ENCODE measurements around the gene LMF1.

The LMF1 gene

DNA sequence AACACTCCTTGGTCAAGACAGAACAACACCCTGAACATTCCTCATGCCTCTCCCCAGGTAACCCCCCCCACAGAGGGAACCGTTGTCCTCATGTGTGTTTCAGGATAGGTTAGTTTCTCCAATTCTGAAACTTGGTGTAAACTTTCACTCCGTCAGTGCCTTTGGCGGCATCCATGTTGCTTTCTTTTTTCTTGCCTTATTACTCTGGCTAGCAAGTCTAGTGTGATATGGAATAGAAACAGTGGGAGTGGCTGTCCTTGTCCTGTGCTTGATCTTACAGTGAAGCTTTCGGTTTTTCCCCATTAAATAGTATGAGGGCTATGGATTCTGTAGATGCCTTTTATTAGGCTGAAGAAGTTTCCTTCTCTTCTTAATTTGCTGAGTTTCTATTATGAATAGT lies 134.6 kb downstream of the LMF1 start:
- FAIRE-seq (no peak), DNase-seq (ENCODE audit: insufficient read length, low spot score) (no peak)
- TF ChIP-seq SPI1 (IDR thresholded peaks at IDR 0.05; ENCODE audit: low read depth, low read length) (no peak), POLR2AphosphoS5 (IDR thresholded peaks at IDR 0.05; ENCODE audit: low read depth, low read length) (no peak), TAF1 (IDR thresholded peaks at IDR 0.05; ENCODE audit: low read depth, low read length) (no peak), POU2F2 (IDR thresholded peaks at IDR 0.05; ENCODE audit: low read depth, low read length) (no peak), POLR2A (IDR thresholded peaks at IDR 0.05; ENCODE audit: low read depth, low read length) (no peak), PAX5 (IDR thresholded peaks at IDR 0.05; ENCODE audit: insufficient read depth, low read length, severe bottlenecking) (no peak)

DNA sequence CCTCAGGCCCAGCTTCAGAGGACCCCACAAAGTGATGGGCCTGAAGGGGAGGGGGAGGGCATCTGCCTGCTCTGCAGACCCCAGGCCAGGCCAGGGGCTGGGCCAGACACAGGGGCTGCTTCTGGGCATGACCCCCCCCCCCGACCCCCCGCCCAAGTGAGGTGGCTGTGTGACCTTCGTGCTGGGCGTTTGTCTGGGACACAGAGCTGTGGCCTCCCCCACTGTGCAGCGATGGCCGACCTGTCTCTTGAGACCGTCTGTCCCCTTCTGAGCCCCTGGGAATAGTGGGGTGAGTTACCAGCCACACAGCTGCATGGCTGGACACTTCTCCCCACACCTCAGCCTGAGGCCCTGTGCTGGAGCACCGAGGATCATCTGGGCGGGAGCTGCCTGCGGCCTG lies 135.4 kb downstream of the LMF1 start:
- DNase-seq (ENCODE audit: insufficient read length, low spot score): no peak
- TF ChIP-seq SPI1 (IDR thresholded peaks at IDR 0.05; ENCODE audit: low read depth, low read length): no peak
- TF ChIP-seq TAF1 (IDR thresholded peaks at IDR 0.05; ENCODE audit: low read depth, low read length): no peak
- no peak for TF ChIP-seq PAX5 (IDR thresholded peaks at IDR 0.05; ENCODE audit: insufficient read depth, low read length, severe bottlenecking)
- no peak for TF ChIP-seq POLR2A (IDR thresholded peaks at IDR 0.05; ENCODE audit: low read depth, low read length)
- no peak for TF ChIP-seq POLR2AphosphoS5 (IDR thresholded peaks at IDR 0.05; ENCODE audit: low read depth, low read length)
- no peak for TF ChIP-seq POU2F2 (IDR thresholded peaks at IDR 0.05; ENCODE audit: low read depth, low read length)
- no peak for FAIRE-seq

DNA sequence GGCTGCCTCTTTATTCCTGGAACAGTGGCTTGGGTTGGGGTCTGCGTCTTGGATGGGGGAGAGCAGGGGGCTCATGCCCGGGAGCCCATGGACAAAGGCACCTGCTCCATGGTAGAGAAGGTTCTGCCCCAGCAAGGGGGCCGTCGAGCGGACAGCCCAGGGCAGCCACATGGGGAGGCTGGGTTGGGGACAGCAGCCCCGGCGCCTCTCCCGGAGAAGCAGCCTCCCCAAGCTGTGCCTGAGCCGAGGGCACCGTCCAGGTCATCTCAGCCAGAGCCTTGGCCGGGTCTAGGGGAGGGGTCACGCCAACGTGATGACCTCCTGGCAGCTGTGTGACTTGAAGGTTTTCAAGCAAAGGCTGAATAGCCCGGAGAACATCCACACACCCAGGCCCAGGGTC lies 137.4 kb downstream of the LMF1 start:
- no peak for TF ChIP-seq PAX5 (IDR thresholded peaks at IDR 0.05; ENCODE audit: insufficient read depth, low read length, severe bottlenecking)
- no peak for TF ChIP-seq POLR2AphosphoS5 (IDR thresholded peaks at IDR 0.05; ENCODE audit: low read depth, low read length)
- no peak for TF ChIP-seq POU2F2 (IDR thresholded peaks at IDR 0.05; ENCODE audit: low read depth, low read length)
- no peak for TF ChIP-seq POLR2A (IDR thresholded peaks at IDR 0.05; ENCODE audit: low read depth, low read length)
- TF ChIP-seq SPI1 (IDR thresholded peaks at IDR 0.05; ENCODE audit: low read depth, low read length): no peak
- no peak for TF ChIP-seq TAF1 (IDR thresholded peaks at IDR 0.05; ENCODE audit: low read depth, low read length)
- FAIRE-seq (no peak), DNase-seq (ENCODE audit: insufficient read length, low spot score) (no peak)

- no peak for FAIRE-seq
- DNase-seq (ENCODE audit: insufficient read length, low spot score): no peak
- TF ChIP-seq PAX5 (IDR thresholded peaks at IDR 0.05; ENCODE audit: insufficient read depth, low read length, severe bottlenecking) (no peak), POLR2AphosphoS5 (IDR thresholded peaks at IDR 0.05; ENCODE audit: low read depth, low read length) (no peak), POLR2A (IDR thresholded peaks at IDR 0.05; ENCODE audit: low read depth, low read length) (no peak), POU2F2 (IDR thresholded peaks at IDR 0.05; ENCODE audit: low read depth, low read length) (no peak), SPI1 (IDR thresholded peaks at IDR 0.05; ENCODE audit: low read depth, low read length) (no peak), TAF1 (IDR thresholded peaks at IDR 0.05; ENCODE audit: low read depth, low read length) (no peak)
Observed at GRCh38 chr16:832652-833336, 138.0 kb downstream of the LMF1 start.

GRCh38 chr16:831571-832413 lies 139.0 kb downstream of the LMF1 start:
- DNase-seq (ENCODE audit: insufficient read length, low spot score) (no peak), FAIRE-seq (no peak)
- no peak for TF ChIP-seq POU2F2 (IDR thresholded peaks at IDR 0.05; ENCODE audit: low read depth, low read length)
- no peak for TF ChIP-seq POLR2A (IDR thresholded peaks at IDR 0.05; ENCODE audit: low read depth, low read length)
- TF ChIP-seq SPI1 (IDR thresholded peaks at IDR 0.05; ENCODE audit: low read depth, low read length): no peak
- no peak for TF ChIP-seq POLR2AphosphoS5 (IDR thresholded peaks at IDR 0.05; ENCODE audit: low read depth, low read length)
- no peak for TF ChIP-seq PAX5 (IDR thresholded peaks at IDR 0.05; ENCODE audit: insufficient read depth, low read length, severe bottlenecking)
- TF ChIP-seq TAF1 (IDR thresholded peaks at IDR 0.05; ENCODE audit: low read depth, low read length): no peak

GRCh38 chr16:830871-831570 lies 139.8 kb downstream of the LMF1 start:
- no peak for FAIRE-seq
- TF ChIP-seq SPI1 (IDR thresholded peaks at IDR 0.05; ENCODE audit: low read depth, low read length) (no peak), POLR2AphosphoS5 (IDR thresholded peaks at IDR 0.05; ENCODE audit: low read depth, low read length) (no peak), PAX5 (IDR thresholded peaks at IDR 0.05; ENCODE audit: insufficient read depth, low read length, severe bottlenecking) (no peak), TAF1 (IDR thresholded peaks at IDR 0.05; ENCODE audit: low read depth, low read length) (no peak), POU2F2 (IDR thresholded peaks at IDR 0.05; ENCODE audit: low read depth, low read length) (no peak), POLR2A (IDR thresholded peaks at IDR 0.05; ENCODE audit: low read depth, low read length) (no peak)
- DNase-seq (ENCODE audit: insufficient read length, low spot score): no peak

GRCh38 chr16:830107-830870 lies 140.5 kb downstream of the LMF1 start:
- FAIRE-seq: no peak
- no peak for DNase-seq (ENCODE audit: insufficient read length, low spot score)
- TF ChIP-seq PAX5 (IDR thresholded peaks at IDR 0.05; ENCODE audit: insufficient read depth, low read length, severe bottlenecking) (no peak), POLR2A (IDR thresholded peaks at IDR 0.05; ENCODE audit: low read depth, low read length) (no peak), POLR2AphosphoS5 (IDR thresholded peaks at IDR 0.05; ENCODE audit: low read depth, low read length) (no peak), SPI1 (IDR thresholded peaks at IDR 0.05; ENCODE audit: low read depth, low read length) (no peak), TAF1 (IDR thresholded peaks at IDR 0.05; ENCODE audit: low read depth, low read length) (no peak), POU2F2 (IDR thresholded peaks at IDR 0.05; ENCODE audit: low read depth, low read length) (no peak)

DNA sequence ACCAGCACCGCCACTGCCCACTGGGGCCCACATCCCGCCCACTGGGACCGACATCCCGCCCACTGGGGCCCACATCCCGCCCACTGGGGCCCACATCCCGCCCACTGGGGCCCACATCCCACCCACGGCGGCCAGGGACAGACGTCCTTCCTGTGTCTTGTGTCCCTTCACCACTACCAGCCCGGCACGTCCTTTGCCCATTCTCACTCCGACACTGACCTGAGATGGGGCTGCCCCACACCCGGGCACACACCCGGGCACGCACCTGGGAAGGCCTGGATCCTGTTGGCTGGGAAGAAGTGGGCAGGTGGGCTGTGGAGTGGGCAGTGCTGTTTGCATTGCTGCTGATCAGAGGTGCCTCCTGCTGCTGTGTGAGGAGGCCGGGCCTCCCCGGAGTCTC lies 141.9 kb downstream of the LMF1 start:
- TF ChIP-seq TAF1 (IDR thresholded peaks at IDR 0.05; ENCODE audit: low read depth, low read length) (no peak), SPI1 (IDR thresholded peaks at IDR 0.05; ENCODE audit: low read depth, low read length) (no peak), POU2F2 (IDR thresholded peaks at IDR 0.05; ENCODE audit: low read depth, low read length) (no peak), PAX5 (IDR thresholded peaks at IDR 0.05; ENCODE audit: insufficient read depth, low read length, severe bottlenecking) (no peak), POLR2AphosphoS5 (IDR thresholded peaks at IDR 0.05; ENCODE audit: low read depth, low read length) (no peak)
- DNase-seq (ENCODE audit: insufficient read length, low spot score) (no peak), FAIRE-seq (no peak)

Measured in GM12891 (cell line).